Left ventricle myocardium inferior (tissue), 1 donor: Measurements from ENCODE around the gene LPA. TPM values are rescaled to one million over a fixed set of nuclear protein-coding genes. Genes with fewer than 3 reads are reported as not detected.
"Not testable (repeated sequence)": the region's sequence is repeated elsewhere in the genome, so short reads cannot be mapped to it uniquely, and the experiment has no call there.

Experiments
- DNase-seq: peaks from one replicate; pipeline ENCODE4 v3.0.0-alpha.2; 2020
- H3K27ac ChIP-seq: fragments of 200-600 bp; replicated peaks from 2 replicates; pipeline ENCODE4 v1.8.0; 2021
- H3K27me3 ChIP-seq: fragments of 200-600 bp; 2 replicates; pipeline ENCODE4 v1.8.0; 2021; ENCODE audit warnings: low read depth
- H3K36me3 ChIP-seq: fragments of 200-600 bp; 2 replicates; pipeline ENCODE4 v1.8.0; 2021
- H3K4me1 ChIP-seq: fragments of 200-600 bp; 2 replicates; pipeline ENCODE4 v1.8.0; 2021
- H3K4me3 ChIP-seq: fragments of 200-600 bp; 2 replicates; pipeline ENCODE4 v1.8.0; 2021; ENCODE audit warnings: mild to moderate bottlenecking, moderate library complexity
- H3K9me3 ChIP-seq: fragments of 200-600 bp; replicated peaks from 2 replicates; pipeline ENCODE4 v1.8.0; 2021
- CTCF ChIP-seq: fragments of 200-600 bp; IDR thresholded peaks from 2 replicates; pipeline ENCODE4 v1.8.0; 2021; ENCODE audit warnings: antibody characterized with exemption, mild to moderate bottlenecking, borderline replicate concordance
- intact Hi-C: fragments of 100-400 bp; cut with micrococcal nuclease; formaldehyde crosslinking; loops from one replicate; pipeline ENCODE4 v1.11.0; 2022
- long read RNA-seq: library from polyadenylated mRNA; unstranded; transcript quantifications from one replicate; pipeline ENCODE4 v2.0.0, GENCODE V29; 2021
- total RNA-seq: library from RNA; stranded (reverse); fragmentation: NEBNext Ultra II Directional; extraction: Animal tissue kit (Norgen Biotek cat#: 25700); gene quantifications from one replicate; pipeline ENCODE4 v1.2.1, GENCODE V29; 2021
- donor health status: DM: no; HTN: yes; CAD: no; lungs with severe emphysema.

Gene LPA
- total RNA-seq: not detected
- long read RNA-seq: 0 reads

GRCh38 chr6:160664198-160664597 is at the start of gene LPA:
TSS of gene LPA (minus strand) at chr6:160664275. CDS start at chr6:160664214, 61 bp downstream.
- H3K4me1 ChIP-seq, DNase-seq, H3K27ac ChIP-seq, H3K36me3 ChIP-seq, H3K9me3 ChIP-seq, intact Hi-C loops, H3K4me3 ChIP-seq: not testable (repeated sequence)
- peaks cover 71% of the 10 kb centered on the region for H3K27me3 ChIP-seq

GRCh38 chr6:160708993-160709392 is 44.9 kb upstream of the LPA start:
- H3K27me3 ChIP-seq: not testable (repeated sequence)

DNA sequence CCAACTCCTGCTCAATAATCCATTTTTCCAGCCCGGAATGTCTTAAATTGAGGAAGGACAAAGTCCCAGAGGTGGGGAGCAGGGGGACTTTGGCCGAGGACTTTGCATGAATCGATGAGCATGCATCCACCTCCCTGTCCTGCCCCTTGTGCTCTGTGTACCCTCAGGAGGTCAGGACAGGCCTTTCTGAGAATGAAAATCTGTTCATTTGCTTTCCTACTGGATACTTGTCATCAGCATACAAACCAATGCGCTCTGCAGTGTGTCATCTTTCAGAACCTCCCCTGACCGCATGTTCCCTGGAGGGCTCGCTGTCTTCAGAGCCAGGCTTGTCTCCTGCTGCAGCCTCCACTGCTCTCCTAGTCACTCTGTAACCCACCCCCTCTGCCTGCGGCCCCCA is 40.6 kb upstream of the LPA start:
- H3K4me1 ChIP-seq, DNase-seq, H3K27me3 ChIP-seq, H3K36me3 ChIP-seq, H3K9me3 ChIP-seq, intact Hi-C loops, H3K27ac ChIP-seq, H3K4me3 ChIP-seq: not testable (repeated sequence)

More at GRCh38 chr6:160708993-160709392, 44.9 kb upstream of the LPA start:
- intact Hi-C loops, DNase-seq, H3K4me1 ChIP-seq, H3K27ac ChIP-seq, H3K9me3 ChIP-seq, H3K4me3 ChIP-seq, H3K36me3 ChIP-seq: not testable (repeated sequence)

DNA sequence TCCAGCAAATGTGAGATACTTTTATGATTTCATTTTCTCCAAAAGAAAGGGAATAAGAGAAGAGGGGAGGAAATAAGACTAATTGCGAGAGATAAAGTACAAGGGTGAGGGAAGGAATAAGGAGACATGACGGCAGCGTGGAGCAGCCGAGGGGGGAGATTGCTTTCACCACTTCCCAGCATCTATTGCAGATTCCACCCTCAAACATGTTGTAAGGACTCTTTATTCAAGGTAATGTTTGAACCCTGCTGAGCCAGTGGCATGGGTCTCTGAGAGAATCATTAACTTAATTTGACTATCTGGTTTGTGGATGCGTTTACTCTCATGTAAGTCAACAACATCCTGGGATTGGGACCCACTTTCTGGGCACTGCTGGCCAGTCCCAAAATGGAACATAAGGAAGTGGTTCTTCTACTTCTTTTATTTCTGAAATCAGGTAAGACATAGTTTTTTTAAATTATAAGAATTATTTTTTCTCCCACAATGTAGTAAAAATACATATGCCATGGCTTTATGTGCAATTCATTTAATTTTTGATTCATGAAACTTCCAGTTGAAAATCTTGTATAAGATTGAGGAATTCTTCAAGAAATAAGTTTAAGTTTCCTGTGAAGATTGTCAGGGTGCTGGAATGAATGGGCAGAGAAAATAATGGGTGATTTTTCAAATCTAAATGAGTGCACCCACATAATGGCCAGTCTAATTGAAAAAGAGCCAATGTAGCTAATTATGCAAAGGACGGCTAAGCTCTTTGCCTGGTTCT is 38.0 kb upstream of the LPA start, which contains the start of gene PLG:
Gene PLG, plus strand, starts transcription at position 327 of the 763 bp plus-strand sequence. Its CDS starts 61 bp downstream, at position 388.
- H3K4me3 ChIP-seq, H3K27ac ChIP-seq, H3K27me3 ChIP-seq, H3K36me3 ChIP-seq, H3K4me1 ChIP-seq, intact Hi-C loops, H3K9me3 ChIP-seq, DNase-seq: not testable (repeated sequence)

DNA sequence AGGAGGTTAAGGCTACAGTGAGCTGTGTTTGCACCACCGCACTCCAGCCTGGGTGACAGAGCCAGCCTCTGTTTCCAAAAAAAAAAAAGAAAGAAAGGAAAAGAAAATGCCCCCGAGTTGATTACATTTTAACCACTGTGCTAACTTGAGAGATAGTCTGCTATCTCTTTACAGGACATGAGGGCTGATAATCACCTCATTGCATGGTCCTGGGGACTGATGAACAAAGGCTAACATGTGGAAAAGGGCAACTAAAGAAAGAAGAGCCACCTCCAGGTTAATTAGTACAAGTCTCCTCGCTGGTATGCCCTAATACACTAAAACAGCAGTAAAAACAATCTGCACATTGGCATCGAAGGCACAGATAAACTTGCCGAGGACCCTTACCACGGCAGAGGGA is 33.8 kb upstream of the LPA start:
- no peak overlapping the region for H3K27ac ChIP-seq
- TF ChIP-seq CTCF: no peak
- no peaks in the 10 kb centered on the region for H3K4me1 ChIP-seq
- H3K4me3 ChIP-seq: no peak overlapping the region
- H3K9me3 ChIP-seq: no peaks in the 10 kb centered on the region
- intact Hi-C loops: no loop called here
- peaks cover 9% of the 10 kb centered on the region for H3K27me3 ChIP-seq
- H3K36me3 ChIP-seq: no peaks in the 10 kb centered on the region
- no peak for DNase-seq

DNA sequence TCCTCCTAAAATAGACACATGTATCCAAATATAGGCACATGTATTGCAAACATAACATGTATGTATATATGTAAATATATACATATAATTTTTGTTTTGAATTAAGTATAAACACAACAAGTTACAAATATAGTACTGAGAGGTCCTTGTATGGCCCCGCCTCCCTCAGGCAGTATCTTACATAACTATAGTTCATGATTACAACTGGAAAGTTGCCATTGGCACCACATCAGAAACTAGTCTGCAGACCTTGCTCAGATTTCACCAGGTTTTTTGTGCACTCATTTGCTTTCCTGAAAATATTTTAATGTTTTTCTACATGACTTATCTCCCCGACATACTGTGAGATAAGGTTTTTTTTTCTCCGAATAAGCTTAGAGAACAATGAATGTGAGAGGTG is 32.8 kb upstream of the LPA start:
- intact Hi-C loops: not testable (repeated sequence)

GRCh38 chr6:160695622-160696021 is 31.5 kb upstream of the LPA start:
- H3K4me1 ChIP-seq, DNase-seq, intact Hi-C loops, H3K36me3 ChIP-seq, H3K27ac ChIP-seq, H3K9me3 ChIP-seq, H3K4me3 ChIP-seq: not testable (repeated sequence)
- peaks cover 17% of the 10 kb centered on the region for H3K27me3 ChIP-seq

More for the DNA sequence above, 32.8 kb upstream of the LPA start:
- not testable (repeated sequence) for H3K9me3 ChIP-seq, H3K4me3 ChIP-seq, H3K36me3 ChIP-seq, H3K4me1 ChIP-seq, H3K27ac ChIP-seq, DNase-seq
- H3K27me3 ChIP-seq: peaks cover 16% of the 10 kb centered on the region

DNA sequence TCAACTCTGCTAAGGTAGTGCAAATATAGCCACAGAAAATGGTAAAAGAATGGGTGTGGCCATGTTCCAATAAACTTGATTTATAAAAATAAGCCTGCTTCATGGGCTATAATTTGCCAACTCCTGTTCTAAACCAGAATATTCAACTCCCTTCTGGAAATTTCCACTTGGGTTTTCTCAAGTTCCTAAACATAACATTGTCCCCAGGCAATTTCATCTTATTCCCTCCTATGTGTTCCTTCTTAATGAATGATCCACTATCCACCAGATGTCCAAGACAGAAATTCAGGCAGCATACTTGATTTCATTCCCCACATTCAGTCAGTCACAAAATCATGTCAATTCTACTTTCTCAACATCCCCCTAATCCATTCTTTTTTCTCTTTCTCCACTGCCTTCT is 30.9 kb upstream of the LPA start:
- intact Hi-C loops, H3K4me1 ChIP-seq, H3K27ac ChIP-seq, H3K9me3 ChIP-seq, H3K4me3 ChIP-seq, DNase-seq, H3K36me3 ChIP-seq: not testable (repeated sequence)
- peaks cover 19% of the 10 kb centered on the region for H3K27me3 ChIP-seq

DNA sequence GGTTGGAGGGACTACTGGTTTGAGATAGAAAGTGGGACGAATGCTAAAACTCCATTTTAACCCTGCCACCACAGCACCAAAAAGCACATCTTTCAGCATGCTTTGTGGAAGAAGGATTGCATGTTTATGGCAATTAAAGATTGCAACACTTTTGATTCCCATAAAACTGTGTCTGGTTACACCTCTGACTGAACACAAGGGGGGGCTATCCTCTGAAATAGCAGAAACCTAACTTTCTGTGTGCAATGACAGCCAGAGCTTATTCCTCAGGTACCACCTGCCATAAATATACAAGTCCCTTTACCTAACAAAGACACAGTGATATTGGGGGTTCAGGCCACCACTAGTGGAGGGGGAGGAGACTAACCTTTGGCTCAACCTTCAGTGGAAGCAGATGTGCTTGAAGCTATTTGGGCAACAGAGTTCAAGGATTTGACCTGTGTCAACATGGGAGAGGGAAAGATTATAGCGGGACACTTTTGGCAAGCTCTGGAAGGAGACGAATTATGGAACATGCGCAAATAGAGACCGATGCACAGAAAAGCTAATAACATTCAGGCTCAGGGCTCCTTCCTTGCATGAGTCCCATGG is 28.4 kb upstream of the LPA start:
- intact Hi-C loops: no loop called here

More for the DNA sequence above, 28.4 kb upstream of the LPA start:
- H3K27ac ChIP-seq: no peak overlapping the region
- no peak for DNase-seq
- H3K36me3 ChIP-seq: no peaks in the 10 kb centered on the region
- no peaks in the 10 kb centered on the region for H3K4me1 ChIP-seq
- peaks cover 10% of the 10 kb centered on the region for H3K27me3 ChIP-seq
- no peak overlapping the region for H3K4me3 ChIP-seq
- no peaks in the 10 kb centered on the region for H3K9me3 ChIP-seq
- TF ChIP-seq CTCF: no peak
